HepG2 (cell line): ENCODE data around the gene DDX4. TPM values are rescaled to one million over a fixed set of nuclear protein-coding genes. Genes with fewer than 3 reads are reported as not detected.

Experiments
- ATAC-seq: fragments of 200-7000 bp; cut with Tn5 transposase; 3 replicates; pipeline ENCODE4 v1.9.1; 2020; ENCODE audit warnings: mild to moderate bottlenecking, moderate library complexity
- BruUV-seq: library from RNA; stranded (reverse); fragments of 400-500 nt; replicated peaks from 2 replicates; lab custom pipeline; 2021; lab: Mats Ljungman, UMichigan
- CTCF ChIA-PET: fragments of 300-600 bp; formaldehyde crosslinking; extraction: SDS; loops from one replicate; lab custom pipeline; 2021; ENCODE audit warnings: low total read pairs, inconsistent platforms, low intra/inter-chr PET ratio; lab: Yijun Ruan, JAX
- POLR2A ChIA-PET: fragments of 350-600 bp; sonication (Branson Sonifier 250); formaldehyde crosslinking; loops from one replicate; lab custom pipeline; 2020; ENCODE audit warnings: antibody characterized with exemption, inconsistent platforms; lab: Yijun Ruan, JAX
- DNase-seq: peaks from one replicate; pipeline ENCODE4 v3.0.0-alpha.2; 2015; ENCODE audit warnings: low spot score
- FAIRE-seq: peaks from 3 replicates; lab custom pipeline; 2011; peaks lifted over from hg19 to GRCh38; lab: Jason Lieb, UNC
- H2AFZ ChIP-seq: one replicate; pipeline ENCODE4 v1.6.1; 2011; ENCODE audit warnings: low read length, inconsistent platforms
- H3K27ac ChIP-seq: fragments of 300-600 bp; 3 replicates; pipeline ENCODE4 v1.8.0; 2011; ENCODE audit warnings: mixed run types, mild to moderate bottlenecking, mixed read lengths, low read length, inconsistent platforms; ENCODE audit not compliant: insufficient read depth; ENCODE audit errors: extremely low read length
- H3K27me3 ChIP-seq, 2 experiments: fragments of 200-600 bp in 1 of 2; 2 replicates in 1 of 2; 3 replicates in 1 of 2; pipeline versions ENCODE4 v1.6.0 to v1.8.0; 2011; ENCODE audit warnings: low read length in 2 of 2, mild to moderate bottlenecking in 2 of 2, moderate library complexity in 2 of 2, inconsistent platforms in 1 of 2; ENCODE audit not compliant: insufficient read depth in 2 of 2, control insufficient read depth in 1 of 2
- H3K36me3 ChIP-seq, 2 experiments: fragments of 200-600 bp in 1 of 2; replicated peaks in 1 of 2; 2 replicates in 1 of 2; 3 replicates in 1 of 2; pipeline versions ENCODE4 v1.5.1 to v1.8.0; 2011; ENCODE audit warnings: low read length in 2 of 2, inconsistent platforms in 1 of 2; ENCODE audit not compliant: insufficient read depth in 2 of 2, control insufficient read depth in 1 of 2
- H3K4me1 ChIP-seq: 2 replicates; pipeline ENCODE4 v1.5.1; 2012; ENCODE audit warnings: low read length, inconsistent platforms; ENCODE audit not compliant: insufficient read depth
- H3K4me2 ChIP-seq: 2 replicates; pipeline ENCODE4 v1.6.0; 2011; ENCODE audit warnings: low read depth, low read length, inconsistent platforms
- H3K4me3 ChIP-seq, 3 experiments: fragments of 200-600 bp in 1 of 3; sonication (generic), shearing (Covaris generic) in 1 of 3; replicated peaks in 1 of 3; 2 replicates each; pipeline ENCODE4 v1.5.1; 2011 to 2016; ENCODE audit warnings: low read length in 3 of 3, inconsistent platforms in 2 of 3, low read depth in 2 of 3, mild to moderate bottlenecking in 2 of 3, control low read depth in 1 of 3, mixed read lengths in 1 of 3; ENCODE audit not compliant: insufficient read depth in 1 of 3
- H3K79me2 ChIP-seq: one replicate; pipeline ENCODE4 v1.6.1; 2011; ENCODE audit warnings: low read length, inconsistent platforms; ENCODE audit not compliant: insufficient read depth
- H3K9ac ChIP-seq: 2 replicates; pipeline ENCODE4 v1.6.0; 2011; ENCODE audit warnings: mild to moderate bottlenecking, low read depth, low read length, inconsistent platforms; ENCODE audit not compliant: insufficient read depth
- H3K9me3 ChIP-seq: 2 replicates; pipeline ENCODE4 v1.5.1; 2012; ENCODE audit warnings: mild to moderate bottlenecking, low read length
- H4K20me1 ChIP-seq: 2 replicates; pipeline ENCODE4 v1.6.0; 2011; ENCODE audit warnings: inconsistent platforms, mild to moderate bottlenecking, low read length, moderate library complexity; ENCODE audit not compliant: insufficient read depth
- BHLHE40 ChIP-seq: IDR thresholded peaks from 2 replicates; pipeline ENCODE4 v1.6.1; 2011; ENCODE audit warnings: low read length, improper control_type of control experiment
- CEBPG ChIP-seq: IDR thresholded peaks from 2 replicates; pipeline ENCODE4 v1.6.1; 2016
- FOXA1 ChIP-seq, 2 experiments: fragments of 450-650 bp in 1 of 2; sonication (generic) in 1 of 2; formaldehyde crosslinking in 1 of 2; IDR thresholded peaks; 2 replicates each; pipeline versions ENCODE4 v1.4.0 to v1.6.1; 2016 to 2020; ENCODE audit warnings: missing genetic modification reagents in 1 of 2
- GABPB1 ChIP-seq: IDR thresholded peaks from 2 replicates; pipeline ENCODE4 v1.6.1; 2016; ENCODE audit warnings: mild to moderate bottlenecking, missing genetic modification reagents, moderate library complexity, missing compliant biosample characterization
- HDAC2 ChIP-seq: sonication (generic); formaldehyde crosslinking; IDR thresholded peaks from 2 replicates; pipeline ENCODE4 v1.4.0; 2020; ENCODE audit warnings: missing genetic modification reagents
- HDAC6 ChIP-seq: fragments of 200-600 bp; sonication (generic); IDR thresholded peaks from 2 replicates; pipeline ENCODE4 v1.7.0; 2017; ENCODE audit warnings: mild to moderate bottlenecking, antibody characterized with exemption, low read length, low read depth
- HINFP ChIP-seq: sonication (generic); formaldehyde crosslinking; IDR thresholded peaks from 2 replicates; pipeline ENCODE4 v1.4.0; 2020; ENCODE audit warnings: low read depth, mild to moderate bottlenecking, missing genetic modification reagents
- HMG20A ChIP-seq: IDR thresholded peaks from 2 replicates; pipeline ENCODE4 v1.6.1; 2016; ENCODE audit warnings: borderline replicate concordance
- HNF4G ChIP-seq, 2 experiments: sonication (generic) in 1 of 2; formaldehyde crosslinking in 1 of 2; IDR thresholded peaks; 2 replicates each; pipeline versions ENCODE4 v1.4.0 to v1.6.1; 2011 to 2020; ENCODE audit warnings: borderline replicate concordance in 2 of 2, low read depth in 2 of 2, mild to moderate bottlenecking in 2 of 2, low read length in 1 of 2, missing genetic modification reagents in 1 of 2, moderate library complexity in 1 of 2
- IKZF5 ChIP-seq: IDR thresholded peaks from 2 replicates; pipeline ENCODE4 v1.6.1; 2018; ENCODE audit warnings: missing genetic modification reagents, mild to moderate bottlenecking, missing compliant biosample characterization
- LCORL ChIP-seq, 2 experiments: fragments of 450-650 bp in 1 of 2; sonication (generic) in 1 of 2; formaldehyde crosslinking in 1 of 2; IDR thresholded peaks; 2 replicates each; pipeline versions ENCODE4 v1.5.0 to v1.6.1; 2017 to 2020; ENCODE audit warnings: antibody characterized with exemption in 1 of 2, missing genetic modification reagents in 1 of 2
- MNT ChIP-seq: fragments of 450-650 bp; IDR thresholded peaks from 2 replicates; pipeline ENCODE4 v1.6.1; 2016
- POGZ ChIP-seq: sonication (generic); formaldehyde crosslinking; IDR thresholded peaks from 2 replicates; pipeline ENCODE4 v1.4.0; 2020; ENCODE audit warnings: mild to moderate bottlenecking, missing genetic modification reagents
- RNF2 ChIP-seq: fragments of 450-650 bp; conservative IDR thresholded peaks from 2 replicates; pipeline ENCODE4 v1.6.1; 2016; ENCODE audit warnings: low read depth
- RXRA ChIP-seq: sonication (generic); formaldehyde crosslinking; IDR thresholded peaks from 2 replicates; pipeline ENCODE4 v1.5.1; 2020; ENCODE audit warnings: missing genetic modification reagents
- SP2 ChIP-seq: sonication (generic); formaldehyde crosslinking; IDR thresholded peaks from 2 replicates; pipeline ENCODE4 v1.5.1; 2020; ENCODE audit warnings: mild to moderate bottlenecking, missing genetic modification reagents
- ZNF30 ChIP-seq: sonication (generic); formaldehyde crosslinking; IDR thresholded peaks from 2 replicates; pipeline ENCODE4 v1.5.0; 2020; ENCODE audit warnings: mild to moderate bottlenecking, missing genetic modification reagents
- ZNF652 ChIP-seq: IDR thresholded peaks from 2 replicates; pipeline ENCODE4 v1.6.1; 2016; ENCODE audit warnings: low read depth, borderline replicate concordance
- ZNF709 ChIP-seq: sonication (generic); formaldehyde crosslinking; IDR thresholded peaks from 2 replicates; pipeline ENCODE4 v1.5.0; 2020; ENCODE audit warnings: mild to moderate bottlenecking, missing genetic modification reagents
- WGBS: methylation state at CpG from one replicate; pipeline ENCODE4 v1.1.6; 2017; ENCODE audit warnings: low lambda C conversion rate; 5-methylcytosine and 5-hydroxymethylcytosine counted together
- in situ Hi-C: cut with HindIII; loops from 2 replicates; pipeline ENCODE4 v1.10.0; 2017; ENCODE audit warnings: low pct_unique_long_range_greater_than_20kb; ENCODE audit not compliant: extremely low pct_ligation_motif_present
- intact Hi-C: fragments of 100-400 bp; cut with micrococcal nuclease; formaldehyde crosslinking; loops from one replicate; pipeline ENCODE4 v1.10.0; 2022; ENCODE audit not compliant: unreplicated experiment
- polyA plus RNA-seq, 8 experiments: library from polyadenylated mRNA; depleted of rRNA in 3 of 8; stranded (reverse) in 7 of 8; unstranded in 1 of 8; fragments of >200 nt; fragmentation: Illumina TruSeq in 4 of 8; extraction: Trizol in 4 of 8; gene quantifications; 2 replicates each; pipeline versions ENCODE4 v1.2.1 to v1.2.3, GENCODE V29; 2011 to 2016; ENCODE audit warnings: low read depth in 4 of 8, missing spikeins in 1 of 8, mixed read lengths in 1 of 8; ENCODE audit not compliant: insufficient read depth in 1 of 8
- total RNA-seq, 5 experiments: library from RNA; depleted of rRNA; stranded (reverse); fragments of >200 nt; fragmentation: Illumina TruSeq; extraction: Trizol; gene quantifications; 2 replicates each; pipeline ENCODE4 v1.2.3, GENCODE V29; 2016; ENCODE audit warnings: low read depth in 1 of 5

DDX4 gene
- total and polyA plus RNA-seq, 2 of the 13 experiments (the other 11 are each of a cell fraction or from before 2014, with no cell fraction given) = 0.05 TPM; not detected in 1

GRCh38 chr5:55864606-55865541, 127.0 kb downstream of the DDX4 start:
- H4K20me1 ChIP-seq = no peaks in the 10 kb centered on the region
- no TSS peak for BruUV-seq
- 43% methylated on average over 9 of the region's 9 CpGs for WGBS
- H3K4me3 ChIP-seq = no peak overlapping the region
- FAIRE-seq (peak; percentile 89), ATAC-seq (peak; percentile 74), DNase-seq (peak; percentile 63)
- no peak overlapping the region for H3K27ac ChIP-seq
- POLR2A ChIA-PET = no interaction called here
- intact Hi-C loops (no loop called here), in situ Hi-C loops (no loop called here)
- no peak overlapping the region for H3K9ac ChIP-seq
- H3K4me1 ChIP-seq = peaks cover 51% of the 10 kb centered on the region
- H3K36me3 ChIP-seq = no peaks in the 10 kb centered on the region
- H3K9me3 ChIP-seq = no peaks in the 10 kb centered on the region
- no peaks in the 10 kb centered on the region for H3K79me2 ChIP-seq
- CTCF ChIA-PET = no interaction called here
- H3K27me3 ChIP-seq = no peaks in the 10 kb centered on the region
- H2AFZ ChIP-seq = no peak overlapping the region
- peak overlapping the region; percentile 48 for H3K4me2 ChIP-seq
- TF ChIP-seq HDAC6 = no peak
- TF ChIP-seq RXRA (CRISPR knock-in tag) = peak; percentile 55; the same call in 1 of the 2 replicates
- peak; percentile 81 for TF ChIP-seq POGZ (CRISPR knock-in tag)
- TF ChIP-seq HNF4G (IDR thresholded peaks at IDR 0.05; ENCODE audit: borderline replicate concordance, low read depth, low read length) = peak; percentile 84
- peak; percentile 70; the same call in 1 of the 2 replicates for TF ChIP-seq HNF4G (CRISPR knock-in tag; IDR thresholded peaks at IDR 0.05; ENCODE audit: borderline replicate concordance, low read depth)
- no peak for TF ChIP-seq LCORL (IDR thresholded peaks at IDR 0.05)
- TF ChIP-seq LCORL (CRISPR knock-in tag; IDR thresholded peaks at IDR 0.05) = peak; percentile 74
- peak; percentile 30; the same call in 1 of the 2 replicates for TF ChIP-seq GABPB1
- TF ChIP-seq MNT = 0 out of 2 replicates have a peak, but pooled peaks have one; percentile 16
- peak; percentile 61; the same call in 1 of the 2 replicates for TF ChIP-seq IKZF5 (CRISPR knock-in tag)
- TF ChIP-seq CEBPG = peak; percentile 70
- no peak for TF ChIP-seq ZNF709 (CRISPR knock-in tag)
- no peak for TF ChIP-seq ZNF30 (CRISPR knock-in tag)
- no peak for TF ChIP-seq ZNF652 (CRISPR knock-in tag)
- TF ChIP-seq FOXA1 (IDR thresholded peaks at IDR 0.05) = no peak
- TF ChIP-seq FOXA1 (CRISPR knock-in tag; IDR thresholded peaks at IDR 0.05) = 0 out of 2 replicates have a peak, but pooled peaks have one; percentile 20
- 0 out of 2 replicates have a peak, but pooled peaks have one; percentile 22 for TF ChIP-seq BHLHE40
- TF ChIP-seq HMG20A (CRISPR knock-in tag) = peak; percentile 78; the same call in 1 of the 2 replicates
- TF ChIP-seq SP2 = no peak
- TF ChIP-seq RNF2 = no peak
- 0 out of 2 replicates have a peak, but pooled peaks have one; percentile 40 for TF ChIP-seq HINFP (CRISPR knock-in tag)
- 0 out of 2 replicates have a peak, but pooled peaks have one; percentile 38 for TF ChIP-seq HDAC2 (CRISPR knock-in tag)
